CD4-positive, CD25-positive, alpha-beta regulatory T cell (primary cell): ENCODE results near the gene FARP1. TPM values are rescaled to one million over a fixed set of nuclear protein-coding genes. Genes with fewer than 3 reads are reported as not detected.

Experiments
- ATAC-seq, 2 donors: fragments of 150-1000 bp; cut with Tn5 transposase; one replicate each; pipeline ENCODE4 v1.10.0; 2021; ENCODE audit warnings: low read depth in 2 of 2, moderate number of reproducible peaks in 2 of 2, moderate library complexity in 1 of 2
- DNase-seq, 3 donors: peaks; one replicate each; pipeline versions ENCODE4 v3.0.0 to v3.0.0-alpha.2; 2012 to 2022; ENCODE audit warnings: mixed read lengths in 1 of 3
- H3K27ac ChIP-seq: one replicate; pipeline ENCODE4 v1.7.0; 2013; ENCODE audit warnings: mild to moderate bottlenecking, low read length; ENCODE audit not compliant: insufficient read depth, poor library complexity, severe bottlenecking
- H3K27me3 ChIP-seq: one replicate; pipeline ENCODE4 v1.7.0; 2013; ENCODE audit warnings: low read length; ENCODE audit not compliant: control insufficient read depth, insufficient read depth
- H3K36me3 ChIP-seq: one replicate; pipeline ENCODE4 v1.7.0; 2013; ENCODE audit warnings: mild to moderate bottlenecking, low read length, moderate library complexity; ENCODE audit not compliant: control insufficient read depth, insufficient read depth
- H3K4me1 ChIP-seq: 2 replicates; pipeline ENCODE4 v1.7.0; 2013; ENCODE audit warnings: mild to moderate bottlenecking, low read length; ENCODE audit not compliant: insufficient read depth, control insufficient read depth, poor library complexity, severe bottlenecking
- H3K4me3 ChIP-seq: one replicate; pipeline ENCODE4 v1.7.0; 2013; ENCODE audit warnings: low read depth, mild to moderate bottlenecking, low read length, moderate library complexity
- H3K9me3 ChIP-seq, 2 experiments: 1 replicate in 1 of 2; 2 replicates in 1 of 2; pipeline ENCODE4 v1.7.0; 2013; ENCODE audit warnings: low read length in 2 of 2, mild to moderate bottlenecking in 1 of 2, moderate library complexity in 1 of 2; ENCODE audit not compliant: control insufficient read depth in 2 of 2
- H3K27ac Mint-ChIP-seq, 3 donors: one replicate each; pipeline ENCODE4 v1.8.0; 2020 to 2022; ENCODE audit warnings: mild to moderate bottlenecking in 3 of 3, mixed read lengths in 3 of 3, moderate library complexity in 2 of 3
- H3K27me3 Mint-ChIP-seq: one replicate; pipeline ENCODE4 v1.8.0; 2022; ENCODE audit warnings: mild to moderate bottlenecking, mixed read lengths
- H3K36me3 Mint-ChIP-seq: one replicate; pipeline ENCODE4 v1.8.0; 2020; ENCODE audit warnings: mixed read lengths
- H3K4me1 Mint-ChIP-seq, 4 donors: one replicate each; pipeline ENCODE4 v1.8.0; 2020 to 2022; ENCODE audit warnings: mixed read lengths in 4 of 4, mild to moderate bottlenecking in 1 of 4
- H3K4me3 Mint-ChIP-seq, 4 donors: one replicate each; pipeline ENCODE4 v1.8.0; 2020 to 2022; ENCODE audit warnings: mild to moderate bottlenecking in 4 of 4, mixed read lengths in 4 of 4, moderate library complexity in 3 of 4
- H3K9me3 Mint-ChIP-seq, 7 donors: one replicate each; pipeline ENCODE4 v1.8.0; 2020 to 2022; ENCODE audit warnings: mixed read lengths in 7 of 7, mild to moderate bottlenecking in 3 of 7, moderate library complexity in 2 of 7
- polyA plus RNA-seq, 4 donors: library from polyadenylated mRNA; unstranded; fragments of 300-500 nt; fragmentation: Illumina TruSeq; gene quantifications; one replicate each; pipeline ENCODE4 v1.2.3, GENCODE V29; 2021
- total RNA-seq: library from RNA; stranded (reverse); gene quantifications from one replicate; pipeline ENCODE4 v1.2.3, GENCODE V29; 2022

Gene FARP1
- total and polyA plus RNA-seq, 5 donors from 2014 or later, result 0.25 to 0.79 (median 0.46) TPM

- ATAC-seq, result no peak
- no peaks in the 10 kb centered on the region for H3K4me1 ChIP-seq
- H3K9me3 Mint-ChIP-seq, result peaks cover 0 to 1% (median 0%) of the 10 kb centered on the region in 7 donors
- no peaks in the 10 kb centered on the region for H3K9me3 ChIP-seq
- no peak overlapping the region for H3K27ac ChIP-seq
- H3K4me3 ChIP-seq, result no peak overlapping the region
- H3K27ac Mint-ChIP-seq, result no peak overlapping the region
- H3K36me3 ChIP-seq, result no peaks in the 10 kb centered on the region
- no peak for DNase-seq
- H3K27me3 Mint-ChIP-seq, result peaks cover 29% of the 10 kb centered on the region
- H3K27me3 ChIP-seq, result peaks cover 2% of the 10 kb centered on the region
- H3K4me1 Mint-ChIP-seq, result no peaks in the 10 kb centered on the region
- H3K4me3 Mint-ChIP-seq, result no peak overlapping the region
- H3K36me3 Mint-ChIP-seq, result no peaks in the 10 kb centered on the region
These were observed 8.1 kb downstream of the FARP1 start for GRCh38 chr13:98150832-98151479.

GRCh38 chr13:98155475-98156109 is 12.7 kb downstream of the FARP1 start:
- DNase-seq (no peak), ATAC-seq (no peak)
- Mint-ChIP-seq H3K27me3 (peaks cover 12% of the 10 kb centered on the region), H3K27ac (no peak overlapping the region), H3K36me3 (no peaks in the 10 kb centered on the region), H3K4me3 (no peak overlapping the region), H3K4me1 (no peaks in the 10 kb centered on the region), H3K9me3 (peaks cover 0 to 3% (median 0%) of the 10 kb centered on the region in 7 donors)
- Histone ChIP-seq H3K4me1 (no peaks in the 10 kb centered on the region), H3K27ac (no peak overlapping the region), H3K4me3 (no peak overlapping the region), H3K9me3 (no peaks in the 10 kb centered on the region), H3K27me3 (peaks cover 2% of the 10 kb centered on the region), H3K36me3 (no peaks in the 10 kb centered on the region)

GRCh38 chr13:98156259-98156658 is 13.4 kb downstream of the FARP1 start:
- H3K9me3 ChIP-seq, result no peaks in the 10 kb centered on the region
- Mint-ChIP-seq H3K36me3 (no peaks in the 10 kb centered on the region), H3K9me3 (peaks cover 0 to 3% (median 0%) of the 10 kb centered on the region in 7 donors), H3K27ac (peak overlapping the region in 1 of 3 donors; percentile 43), H3K27me3 (peaks cover 12% of the 10 kb centered on the region), H3K4me1 (no peaks in the 10 kb centered on the region), H3K4me3 (no peak overlapping the region)
- DNase-seq (no peak), ATAC-seq (no peak)
- H3K4me3 ChIP-seq, result no peak overlapping the region
- H3K36me3 ChIP-seq, result no peaks in the 10 kb centered on the region
- no peaks in the 10 kb centered on the region for H3K4me1 ChIP-seq
- peaks cover 2% of the 10 kb centered on the region for H3K27me3 ChIP-seq
- no peak overlapping the region for H3K27ac ChIP-seq

- H3K27ac ChIP-seq, result no peak overlapping the region
- peaks cover 17% of the 10 kb centered on the region for H3K27me3 Mint-ChIP-seq
- no peaks in the 10 kb centered on the region for H3K36me3 Mint-ChIP-seq
- no peak for DNase-seq
- H3K27me3 ChIP-seq, result peaks cover 2% of the 10 kb centered on the region
- H3K4me3 Mint-ChIP-seq, result no peak overlapping the region
- no peaks in the 10 kb centered on the region for H3K9me3 ChIP-seq
- H3K4me1 Mint-ChIP-seq, result no peaks in the 10 kb centered on the region
- ATAC-seq, result no peak
- peaks cover 0 to 3% (median 0%) of the 10 kb centered on the region in 7 donors for H3K9me3 Mint-ChIP-seq
- no peak overlapping the region for H3K4me3 ChIP-seq
- peak overlapping the region in 1 of 3 donors; percentile 33 for H3K27ac Mint-ChIP-seq
- H3K4me1 ChIP-seq, result no peaks in the 10 kb centered on the region
- no peaks in the 10 kb centered on the region for H3K36me3 ChIP-seq
These were observed 14.3 kb downstream of the FARP1 start for GRCh38 chr13:98157188-98157587.

- H3K9me3 Mint-ChIP-seq, result peaks cover 0 to 3% (median 0%) of the 10 kb centered on the region in 7 donors
- H3K27me3 Mint-ChIP-seq, result peaks cover 17% of the 10 kb centered on the region
- H3K27ac Mint-ChIP-seq, result peak overlapping the region in 1 of 3 donors; percentile 33
- peaks cover 2% of the 10 kb centered on the region for H3K27me3 ChIP-seq
- H3K4me1 Mint-ChIP-seq, result no peaks in the 10 kb centered on the region
- no peaks in the 10 kb centered on the region for H3K9me3 ChIP-seq
- no peaks in the 10 kb centered on the region for H3K36me3 ChIP-seq
- no peak for DNase-seq
- H3K4me3 ChIP-seq, result no peak overlapping the region
- H3K27ac ChIP-seq, result no peak overlapping the region
- no peak for ATAC-seq
- no peak overlapping the region for H3K4me3 Mint-ChIP-seq
- H3K36me3 Mint-ChIP-seq, result no peaks in the 10 kb centered on the region
- H3K4me1 ChIP-seq, result no peaks in the 10 kb centered on the region
These were observed 14.7 kb downstream of the FARP1 start for GRCh38 chr13:98157609-98158008.

- DNase-seq (no peak), ATAC-seq (no peak)
- peaks cover 0 to 3% (median 0%) of the 10 kb centered on the region in 7 donors for H3K9me3 Mint-ChIP-seq
- no peak overlapping the region for H3K27ac Mint-ChIP-seq
- H3K4me3 Mint-ChIP-seq, result no peak overlapping the region
- H3K4me3 ChIP-seq, result no peak overlapping the region
- H3K36me3 ChIP-seq, result no peaks in the 10 kb centered on the region
- peaks cover 17% of the 10 kb centered on the region for H3K27me3 Mint-ChIP-seq
- H3K4me1 ChIP-seq, result no peaks in the 10 kb centered on the region
- no peaks in the 10 kb centered on the region for H3K9me3 ChIP-seq
- H3K36me3 Mint-ChIP-seq, result no peaks in the 10 kb centered on the region
- no peaks in the 10 kb centered on the region for H3K27me3 ChIP-seq
- H3K27ac ChIP-seq, result no peak overlapping the region
- no peaks in the 10 kb centered on the region for H3K4me1 Mint-ChIP-seq
These were observed 15.4 kb downstream of the FARP1 start for GRCh38 chr13:98158172-98158899.

GRCh38 chr13:98162935-98163334 is 20.0 kb downstream of the FARP1 start:
- H3K27ac ChIP-seq, result no peak overlapping the region
- H3K36me3 ChIP-seq, result no peaks in the 10 kb centered on the region
- H3K27ac Mint-ChIP-seq, result no peak overlapping the region
- ATAC-seq (no peak), DNase-seq (no peak)
- no peak overlapping the region for H3K4me3 Mint-ChIP-seq
- H3K27me3 Mint-ChIP-seq, result peaks cover 10% of the 10 kb centered on the region
- H3K27me3 ChIP-seq, result no peaks in the 10 kb centered on the region
- no peaks in the 10 kb centered on the region for H3K36me3 Mint-ChIP-seq
- H3K9me3 ChIP-seq, result no peaks in the 10 kb centered on the region
- H3K9me3 Mint-ChIP-seq, result peaks cover 0 to 5% (median 0%) of the 10 kb centered on the region in 7 donors
- H3K4me3 ChIP-seq, result no peak overlapping the region
- no peaks in the 10 kb centered on the region for H3K4me1 ChIP-seq
- no peaks in the 10 kb centered on the region for H3K4me1 Mint-ChIP-seq
